Prostate gland (tissue), 2 donors: ENCODE measurements around the gene PPM1L.

Source experiments
- CTCF ChIP-seq, 4 experiments: fragments of 200-600 bp in 2 of 4; fragments of 450-650 bp in 2 of 4; sonication (generic) in 2 of 4; IDR thresholded peaks; 1 replicate in 3 of 4; 2 replicates in 1 of 4; pipeline ENCODE4 v1.5.1; 2016 to 2019; ENCODE audit warnings: antibody characterized with exemption in 4 of 4, mild to moderate bottlenecking in 2 of 4, moderate library complexity in 2 of 4
- POLR2A ChIP-seq: fragments of 450-650 bp; IDR thresholded peaks from one replicate; pipeline ENCODE4 v1.6.1; 2016; ENCODE audit warnings: antibody characterized with exemption, mild to moderate bottlenecking

- TF ChIP-seq POLR2A (no peak), CTCF (IDR thresholded peaks at IDR 0.05) (no peak)
These were observed 236.7 kb downstream of the PPM1L start for GRCh38 chr3:160992712-160993111.
